Heart right ventricle (tissue), 16 donors: ENCODE measurements around the gene DNTT. TPM values are rescaled to one million over a fixed set of nuclear protein-coding genes. Genes with fewer than 3 reads are reported as not detected.

Experiments
- ATAC-seq, 8 donors: fragments of 200-7000 bp; cut with Tn5 transposase; one replicate each; pipeline ENCODE4 v1.9.1; 2020; ENCODE audit warnings: mild to moderate bottlenecking in 8 of 8, moderate library complexity in 8 of 8, moderate number of reproducible peaks in 1 of 8
- DNase-seq, 2 donors: peaks; one replicate each; pipeline ENCODE4 v3.0.0-alpha.2; 2020
- H3K27ac ChIP-seq, 10 donors: fragments of 200-600 bp; sonication (generic) in 2 of 10; one replicate each; pipeline versions ENCODE4 v1.5.0 to v1.8.0; 2020 to 2022; ENCODE audit warnings: mild to moderate bottlenecking in 3 of 10
- H3K27me3 ChIP-seq, 7 donors: fragments of 200-600 bp; one replicate each; pipeline ENCODE4 v1.8.0; 2021 to 2022; ENCODE audit warnings: mild to moderate bottlenecking in 2 of 7
- H3K36me3 ChIP-seq, 9 donors: fragments of 200-600 bp; sonication (generic) in 1 of 9; one replicate each; pipeline versions ENCODE4 v1.5.0 to v1.8.0; 2020 to 2022; ENCODE audit warnings: mild to moderate bottlenecking in 2 of 9
- H3K4me1 ChIP-seq, 9 donors: fragments of 200-600 bp; sonication (generic) in 1 of 9; one replicate each; pipeline versions ENCODE4 v1.5.0 to v1.8.0; 2020 to 2022; ENCODE audit warnings: mild to moderate bottlenecking in 4 of 9
- H3K4me3 ChIP-seq, 10 donors: fragments of 200-600 bp; sonication (generic) in 2 of 10; one replicate each; pipeline versions ENCODE4 v1.5.0 to v1.8.0; 2020 to 2022; ENCODE audit warnings: mild to moderate bottlenecking in 7 of 10, moderate library complexity in 2 of 10
- H3K9me3 ChIP-seq, 11 donors: fragments of 200-600 bp in 10 of 11; sonication (generic) in 2 of 11; one replicate each; pipeline versions ENCODE4 v1.5.0 to v1.8.0; 2013 to 2022; ENCODE audit warnings: mild to moderate bottlenecking in 2 of 11, control low read depth in 1 of 11, moderate library complexity in 1 of 11
- CTCF ChIP-seq, 9 donors: fragments of 200-600 bp; sonication (generic) in 2 of 9; IDR thresholded peaks; one replicate each; pipeline versions ENCODE4 v1.5.0 to v1.8.0; 2021 to 2022; ENCODE audit warnings: antibody characterized with exemption in 9 of 9, mild to moderate bottlenecking in 5 of 9, moderate library complexity in 1 of 9
- WGBS, 2 donors: extraction: QIAGEN DNeasy Blood & Tissue Kit; methylation state at CpG; one replicate each; pipeline ENCODE4 v1.1.7; 2013; ENCODE audit warnings: inconsistent platforms in 1 of 2; 5-methylcytosine and 5-hydroxymethylcytosine counted together
- intact Hi-C, 10 donors: fragments of 100-400 bp; cut with DNase I; formaldehyde crosslinking; loops; one replicate each; pipeline versions ENCODE4 v1.11.1 to v1.14.2; 2022
- polyA plus RNA-seq, 2 donors: library from polyadenylated mRNA; stranded (reverse); fragments of 200-250 nt; gene quantifications; one replicate each; pipeline ENCODE4 v1.2.3, GENCODE V29; 2013
- total RNA-seq, 10 donors: library from RNA; stranded (reverse); fragmentation: NEBNext Ultra II Directional in 3 of 10; extraction: Animal tissue kit (Norgen Biotek cat#: 25700) in 3 of 10; gene quantifications; one replicate each; pipeline versions ENCODE4 v1.2.1 to v1.2.4, GENCODE V29; 2021 to 2023
- donor health status: Arrhythmogenic right ventricular cardiomyopathy.
- donor health status: ischemic (EF 13 %, LVEDD 7.1; RV severe dilation, severe dysfunction).
- donor health status: healthy with polysubstance abuse.
- donor health status: DM: no; HTN: yes; CAD: no.
- donor health status: DM: no; HTN: no; CAD: no.
- donor health status: ischemic (EF 25% LVEDD 6.9; RV normal size, moderate dysfunction).
- donor health status: ischemic (EF 25% LVEDD 5.7; RV mildly dilated, moderate dysfunction).
- donor health status: healthy.
- donor health status: DM: yes; HTN: yes; CAD: no.
- donor health status: Ischemic cardiomyopathy.
- donor health status: ischemic (EF 35%, LVEDD 5.7; RV mildly dilated, moderate dysfunction).
- donor health status: nonischemic (EF 11% LVEDD 7.7; RV severe dilation, severe dysfunction).
- donor health status: DM: yes; HTN: yes; CAD: no.
- donor health status: PGD.
- donor health status: ischemic (EF 29% LVEDD 5.4; RV normal size, mild dysfunction).
- donor health status: nonischemic (EF 23%, LVEDD 6.1; RV moderate dilation, normal function).

The DNTT gene
- total and polyA plus RNA-seq, 12 donors: not detected

GRCh38 chr10:96377816-96378294 lies 73.6 kb downstream of the DNTT start:
- TF ChIP-seq CTCF (IDR thresholded peaks at IDR 0.05): peak in 1 of 9 donors; percentile 14
- ATAC-seq: peak in 6 of 8 donors; percentile 35 to 70 (median 48)
- no peaks in the 10 kb centered on the region for H3K27me3 ChIP-seq
- no peak overlapping the region for H3K4me3 ChIP-seq
- no peaks in the 10 kb centered on the region for H3K36me3 ChIP-seq
- intact Hi-C loops: loop anchor here in 7 of 10 donors (5.0 to 10.0 kb wide), 4 partner anchors 134 to 647 kb away; partner anchors contain the start of genes LCOR (in 3 of the 7) and TLL2 (in 3 of the 7)
- H3K9me3 ChIP-seq: no peaks in the 10 kb centered on the region
- H3K4me1 ChIP-seq: peaks cover 2 to 38% (median 14%) of the 10 kb centered on the region in 9 donors
- peak; percentile 39 to 59 for DNase-seq
- 24 to 31% methylated on average over 6 of the region's 6 CpGs for WGBS, 2 donors
- H3K27ac ChIP-seq: peak overlapping the region in 2 of 10 donors; percentile 41 to 43

GRCh38 chr10:96378741-96379140 lies 74.5 kb downstream of the DNTT start:
- DNase-seq (no peak), ATAC-seq (no peak)
- Histone ChIP-seq H3K27me3 (no peaks in the 10 kb centered on the region), H3K36me3 (no peaks in the 10 kb centered on the region), H3K4me1 (peaks cover 2 to 38% (median 14%) of the 10 kb centered on the region in 9 donors), H3K27ac (peak overlapping the region in 2 of 10 donors; percentile 1 to 30), H3K4me3 (no peak overlapping the region), H3K9me3 (no peaks in the 10 kb centered on the region)
- TF ChIP-seq CTCF (IDR thresholded peaks at IDR 0.05): no peak
- intact Hi-C loops: loop anchor here in 7 of 10 donors (5.0 to 10.0 kb wide), 4 partner anchors 134 to 646 kb away; partner anchors contain the start of genes LCOR (in 3 of the 7) and TLL2 (in 3 of the 7)
- WGBS, 2 donors: 92 to 94% methylated on average over 15 of the region's 15 CpGs

- Histone ChIP-seq H3K9me3 (no peaks in the 10 kb centered on the region), H3K4me3 (no peak overlapping the region), H3K4me1 (peaks cover 2 to 30% (median 14%) of the 10 kb centered on the region in 9 donors), H3K27me3 (peaks cover 0 to 5% (median 0%) of the 10 kb centered on the region in 7 donors), H3K36me3 (no peaks in the 10 kb centered on the region), H3K27ac (no peak overlapping the region)
- DNase-seq (no peak), ATAC-seq (no peak)
- WGBS, 2 donors: 68 to 72% methylated on average over 8 of the region's 8 CpGs
- no peak for TF ChIP-seq CTCF (IDR thresholded peaks at IDR 0.05)
- intact Hi-C loops: loop anchor here in 7 of 10 donors (5.0 to 10.0 kb wide), 4 partner anchors 133 to 645 kb away; partner anchors contain the start of genes LCOR (in 3 of the 7) and TLL2 (in 3 of the 7)
These were observed 75.5 kb downstream of the DNTT start for GRCh38 chr10:96379758-96380157.

GRCh38 chr10:96380821-96381220 lies 76.6 kb downstream of the DNTT start:
- ATAC-seq (peak in 2 of 8 donors; percentile 23 to 43), DNase-seq (no peak)
- intact Hi-C loops: no loop called here
- Histone ChIP-seq H3K9me3 (no peaks in the 10 kb centered on the region), H3K27ac (no peak overlapping the region), H3K36me3 (no peaks in the 10 kb centered on the region), H3K4me1 (peaks cover 0 to 21% (median 11%) of the 10 kb centered on the region in 9 donors), H3K27me3 (peaks cover 0 to 7% (median 0%) of the 10 kb centered on the region in 7 donors), H3K4me3 (no peak overlapping the region)
- 88 to 95% methylated on average over 7 of the region's 7 CpGs for WGBS, 2 donors
- TF ChIP-seq CTCF (IDR thresholded peaks at IDR 0.05): no peak
